Measurements from ENCODE around the gene PIAS4.
"Not testable (repeated sequence)": the region's sequence is repeated elsewhere in the genome, so short reads cannot be mapped to it uniquely, and the experiment has no call there.

Gene PIAS4, protein sequence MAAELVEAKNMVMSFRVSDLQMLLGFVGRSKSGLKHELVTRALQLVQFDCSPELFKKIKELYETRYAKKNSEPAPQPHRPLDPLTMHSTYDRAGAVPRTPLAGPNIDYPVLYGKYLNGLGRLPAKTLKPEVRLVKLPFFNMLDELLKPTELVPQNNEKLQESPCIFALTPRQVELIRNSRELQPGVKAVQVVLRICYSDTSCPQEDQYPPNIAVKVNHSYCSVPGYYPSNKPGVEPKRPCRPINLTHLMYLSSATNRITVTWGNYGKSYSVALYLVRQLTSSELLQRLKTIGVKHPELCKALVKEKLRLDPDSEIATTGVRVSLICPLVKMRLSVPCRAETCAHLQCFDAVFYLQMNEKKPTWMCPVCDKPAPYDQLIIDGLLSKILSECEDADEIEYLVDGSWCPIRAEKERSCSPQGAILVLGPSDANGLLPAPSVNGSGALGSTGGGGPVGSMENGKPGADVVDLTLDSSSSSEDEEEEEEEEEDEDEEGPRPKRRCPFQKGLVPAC

DNA sequence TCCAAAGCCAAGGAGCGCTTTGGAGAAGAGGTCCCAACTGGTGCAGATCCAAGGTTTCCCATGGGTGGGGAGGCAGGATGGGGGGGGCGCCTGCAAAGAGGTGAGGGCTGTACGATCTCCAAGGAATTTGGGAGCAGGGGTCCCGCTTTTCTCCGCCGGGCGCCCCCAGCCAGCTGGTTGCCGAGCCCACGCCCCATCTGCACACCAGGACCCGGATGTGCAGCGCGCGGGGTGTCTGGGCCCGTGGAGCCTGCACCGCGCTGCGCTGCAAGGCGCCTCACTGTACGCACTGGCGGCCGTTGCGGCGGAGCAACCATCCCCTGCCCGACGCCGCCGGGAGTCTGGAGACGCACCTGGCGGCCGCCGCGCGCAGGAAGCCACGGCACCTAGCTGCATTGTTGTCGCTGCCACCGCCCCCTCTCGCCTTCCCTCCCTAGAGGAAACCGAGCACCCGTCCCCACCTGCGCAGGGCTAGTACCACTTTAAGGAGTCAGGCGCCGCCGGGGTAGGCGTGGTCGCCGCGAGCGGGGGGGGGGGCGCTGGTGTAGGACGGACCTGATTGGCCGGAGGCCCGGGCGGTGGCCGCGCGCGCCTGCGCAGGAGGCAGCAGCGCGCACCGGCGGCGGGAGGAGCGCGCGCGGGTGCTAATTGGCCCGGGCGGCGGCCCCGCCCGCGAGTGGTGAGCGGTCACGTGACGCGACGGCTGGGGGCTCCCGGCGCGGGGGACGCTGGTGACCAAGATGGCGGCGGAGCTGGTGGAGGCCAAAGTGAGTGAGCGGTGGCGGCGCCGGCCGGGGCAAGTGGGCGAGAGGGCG is at the start of gene PIAS4:
Gene PIAS4 (plus strand): TSS at position 716 of the 815 bp plus-strand sequence. CDS start 25 bp downstream, at position 741.
- peak; percentile 98 for DNase-seq

DNA sequence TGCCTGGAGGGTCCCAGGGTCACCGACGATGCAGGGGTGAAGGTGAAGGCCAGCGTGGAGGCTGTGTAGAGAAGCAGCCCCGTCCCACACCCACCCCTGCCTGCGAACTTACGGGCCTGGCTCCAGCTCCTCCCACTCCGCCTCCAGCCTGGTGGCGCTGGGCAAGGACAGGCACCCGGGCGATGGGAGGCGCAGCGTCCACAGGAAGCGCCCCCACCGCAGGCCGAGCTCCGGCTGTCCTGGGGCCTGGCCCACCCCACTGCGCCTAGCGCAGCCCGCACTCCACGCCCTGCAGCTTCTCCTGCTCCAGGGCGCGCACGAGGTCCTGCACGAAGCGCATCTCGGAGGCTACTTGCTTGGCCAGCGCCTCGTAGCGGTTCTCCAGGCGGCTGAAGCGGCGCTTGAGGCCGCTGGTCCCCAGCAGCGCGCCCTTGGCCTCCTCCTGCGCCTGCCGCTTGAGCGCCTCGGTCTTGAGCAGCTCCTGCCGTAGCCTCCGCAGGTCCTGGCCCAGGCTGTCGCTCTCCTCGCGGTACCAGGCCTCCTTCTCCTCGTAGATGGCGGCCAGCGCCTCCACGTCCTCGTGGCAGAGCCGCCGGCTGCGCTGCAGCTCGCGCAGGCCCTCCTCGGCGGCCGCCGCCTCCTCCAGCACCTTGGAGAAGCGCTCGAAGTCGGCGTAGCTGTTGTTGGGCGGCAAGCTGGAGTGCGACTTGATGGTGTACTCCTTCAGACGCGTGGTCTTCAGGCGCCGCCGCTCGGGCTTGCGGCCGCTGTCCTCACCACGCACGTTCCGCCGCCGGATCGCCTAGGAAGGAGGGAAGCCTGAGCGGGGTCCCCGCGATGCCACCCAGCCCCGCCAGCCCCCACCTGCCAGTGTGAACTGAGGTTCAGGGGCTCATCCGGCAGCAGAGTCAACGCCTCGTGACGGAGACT is 48.4 kb upstream of the PIAS4 start:
- DNase-seq, result no peak

DNA sequence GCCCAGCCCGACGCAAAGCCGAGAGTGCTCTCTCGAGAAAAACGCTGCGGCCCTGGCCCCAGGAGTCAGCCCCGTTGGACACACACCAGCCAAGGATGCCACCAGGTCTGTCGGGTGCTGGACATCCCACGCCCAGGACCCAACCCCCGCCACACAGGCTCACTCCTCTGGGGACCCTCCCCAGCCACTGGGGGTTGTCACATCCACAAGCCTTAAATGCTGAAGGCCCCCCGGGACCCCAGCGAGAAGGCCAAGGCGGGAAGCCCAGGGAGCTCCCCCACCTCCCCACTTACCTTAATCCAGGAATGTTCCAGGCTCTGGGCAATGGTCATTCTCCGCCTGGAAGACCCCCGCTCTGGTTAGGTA is 47.8 kb upstream of the PIAS4 start:
- no peak for DNase-seq

DNA sequence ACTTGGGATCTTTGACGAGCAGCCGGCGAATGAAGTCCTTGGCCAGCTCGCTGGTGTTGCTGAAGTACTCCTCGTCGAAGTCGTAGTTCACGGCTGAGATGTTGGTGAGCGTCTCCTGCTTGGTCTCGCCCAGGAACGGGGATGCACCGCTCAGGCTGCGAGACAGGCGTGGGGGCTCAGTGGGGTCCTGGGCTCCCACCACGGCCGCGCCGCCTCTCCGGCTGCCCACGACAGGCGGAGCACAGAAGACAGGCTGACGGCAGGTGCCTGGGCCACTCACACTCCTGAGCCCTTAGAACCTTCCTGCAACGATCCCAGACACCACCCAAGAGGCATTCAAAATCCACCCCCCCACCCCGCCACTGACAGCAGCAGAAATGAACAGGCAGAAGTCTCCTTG is 46.5 kb upstream of the PIAS4 start:
- DNase-seq, result no peak

DNA sequence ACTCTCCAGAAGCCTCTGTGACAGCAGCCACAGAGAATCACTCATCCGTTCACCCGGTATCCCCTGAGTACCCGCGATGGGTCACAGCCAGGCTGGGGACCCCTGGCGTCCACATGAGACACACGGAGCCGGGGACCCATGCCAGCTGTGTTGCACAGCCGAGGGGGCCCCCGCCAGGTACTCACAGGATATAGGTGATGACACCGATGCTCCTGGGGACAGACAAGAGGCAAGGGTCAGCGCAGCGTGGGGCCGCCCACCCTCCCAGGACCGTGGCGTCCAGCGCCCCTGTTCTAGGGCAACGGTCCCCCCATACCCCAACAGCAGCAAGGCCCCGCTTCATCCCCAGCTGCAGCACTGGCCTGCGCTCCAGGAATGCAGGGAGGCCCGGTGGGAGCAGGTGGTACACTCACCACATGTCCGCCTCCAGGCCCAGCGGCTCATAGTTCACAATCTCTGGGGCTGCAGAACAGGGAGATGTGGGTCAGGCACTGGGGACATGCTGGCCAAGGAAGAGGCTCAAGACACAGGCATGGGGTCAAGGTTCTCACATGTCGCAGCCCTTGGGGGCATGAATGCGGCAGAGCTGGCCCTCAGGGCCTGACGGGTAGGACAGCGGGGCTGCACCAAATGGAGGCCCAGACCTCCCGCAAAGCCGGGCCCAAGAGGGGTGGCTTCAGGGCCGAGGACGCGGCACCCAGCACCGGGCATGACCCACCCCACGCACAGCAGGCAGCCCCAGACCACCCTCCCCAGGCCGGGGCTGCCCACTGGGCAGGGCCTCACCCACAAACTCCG is 43.9 kb upstream of the PIAS4 start:
- no peak for DNase-seq

DNA sequence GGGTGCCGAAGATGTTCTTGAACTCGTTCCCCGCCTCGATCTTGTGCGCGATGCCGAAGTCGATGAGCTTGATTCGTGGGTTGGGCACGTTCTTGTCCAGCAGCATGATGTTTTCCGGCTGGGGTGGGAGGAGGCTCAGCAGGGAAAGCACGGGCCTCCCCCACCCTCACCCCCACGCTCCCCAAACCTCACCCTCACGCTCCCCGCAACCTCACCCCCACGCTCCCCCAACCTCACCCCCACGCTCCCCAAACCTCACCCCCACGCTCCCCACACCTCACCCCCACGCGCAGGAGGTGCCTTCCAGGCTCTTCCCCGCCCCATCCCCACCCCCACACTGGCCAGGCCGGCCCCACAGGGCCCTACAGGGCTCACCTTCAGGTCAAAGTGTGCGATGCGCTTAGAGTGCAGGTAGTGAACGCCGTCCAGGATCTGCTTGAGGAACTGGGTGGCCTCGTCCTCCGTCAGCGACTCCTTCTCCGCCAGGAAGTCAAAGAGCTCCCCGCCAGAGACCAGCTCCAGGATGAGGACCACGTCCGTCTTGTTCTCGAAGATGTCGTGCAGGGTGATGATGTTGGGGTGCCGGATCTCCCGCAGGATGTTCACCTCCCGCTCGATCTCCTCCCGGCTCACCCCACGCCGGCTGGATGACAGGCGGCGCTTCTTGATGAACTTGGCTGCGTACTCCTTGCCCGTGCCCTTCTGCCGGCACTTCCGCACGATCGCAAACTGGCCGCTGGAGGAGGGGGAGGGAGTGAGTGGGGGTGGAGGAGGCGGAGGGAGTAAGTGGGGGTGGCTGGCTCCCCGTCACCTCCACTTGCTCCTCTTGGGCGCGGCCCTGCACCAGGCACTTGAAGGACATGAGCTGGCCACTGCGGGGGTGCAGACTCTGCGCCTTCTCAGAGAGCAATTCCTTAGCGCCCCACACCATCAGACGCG is 43.0 kb upstream of the PIAS4 start:
- DNase-seq, result no peak

DNA sequence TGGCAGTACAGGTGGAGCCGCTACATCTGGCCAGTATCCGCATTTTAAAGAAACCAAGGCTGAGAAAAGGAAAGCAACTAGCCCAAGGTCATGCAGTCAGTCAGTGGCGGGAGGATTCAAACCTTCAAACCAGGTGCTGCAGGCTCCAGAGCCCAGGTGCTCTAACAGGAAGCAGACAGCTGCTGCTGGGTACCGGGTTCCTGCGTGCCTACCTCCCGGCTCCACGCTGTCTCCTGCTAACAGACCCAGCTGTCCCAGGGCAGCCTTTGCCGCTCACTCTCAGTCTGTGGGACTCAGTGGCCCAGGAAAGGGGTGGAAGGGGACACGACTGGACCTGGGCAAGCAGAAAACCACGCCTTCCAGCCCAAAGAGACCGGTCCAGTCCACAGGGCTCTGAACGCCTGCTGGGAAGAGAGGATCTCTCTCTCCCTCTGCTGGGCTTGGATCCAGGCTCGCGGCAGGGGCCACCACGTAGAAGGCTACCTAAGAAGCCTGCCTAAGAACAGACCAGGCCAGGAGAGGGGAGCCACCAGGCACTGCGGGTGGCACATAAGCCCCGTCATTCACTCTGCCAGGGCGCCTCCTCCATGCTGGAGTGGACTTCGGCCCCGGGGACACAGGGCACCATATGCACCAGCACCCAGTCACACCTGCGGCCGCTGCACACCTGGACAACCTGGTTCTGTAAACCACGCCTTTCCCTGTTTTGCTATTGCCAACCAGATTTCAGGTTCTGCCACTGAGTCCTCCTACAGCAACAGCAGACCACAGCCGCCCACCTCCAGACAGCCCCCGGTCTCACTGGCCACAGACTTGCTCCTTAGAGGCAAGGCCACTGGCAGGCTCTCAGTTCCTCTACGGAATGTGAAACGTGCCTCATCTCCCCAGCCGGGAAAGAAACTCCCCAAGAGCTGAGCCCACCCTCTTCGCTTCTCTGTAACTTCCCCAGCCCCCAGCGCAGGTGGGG is 41.2 kb upstream of the PIAS4 start:
- DNase-seq, result no peak

DNA sequence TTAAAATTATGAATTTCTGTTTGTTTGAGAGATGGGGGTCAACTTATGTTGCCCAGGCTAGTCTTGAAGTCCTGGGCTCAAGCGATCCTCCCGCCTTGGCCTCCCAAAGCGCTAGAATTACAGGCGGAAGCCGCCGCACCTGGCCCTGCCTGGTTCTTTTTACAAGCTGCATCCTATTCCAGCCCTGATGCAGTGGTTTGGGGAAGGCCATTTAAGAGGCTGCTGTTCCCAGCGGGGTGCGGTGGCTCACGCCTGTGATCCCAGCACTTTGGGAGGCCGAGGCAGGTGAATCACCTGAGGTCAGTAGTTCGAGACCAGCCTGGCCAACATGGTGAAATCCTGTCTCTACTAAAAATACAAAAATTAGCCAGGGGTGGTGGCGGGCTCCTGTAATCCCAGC is 39.6 kb upstream of the PIAS4 start:
- DNase-seq, result not testable (repeated sequence)

DNA sequence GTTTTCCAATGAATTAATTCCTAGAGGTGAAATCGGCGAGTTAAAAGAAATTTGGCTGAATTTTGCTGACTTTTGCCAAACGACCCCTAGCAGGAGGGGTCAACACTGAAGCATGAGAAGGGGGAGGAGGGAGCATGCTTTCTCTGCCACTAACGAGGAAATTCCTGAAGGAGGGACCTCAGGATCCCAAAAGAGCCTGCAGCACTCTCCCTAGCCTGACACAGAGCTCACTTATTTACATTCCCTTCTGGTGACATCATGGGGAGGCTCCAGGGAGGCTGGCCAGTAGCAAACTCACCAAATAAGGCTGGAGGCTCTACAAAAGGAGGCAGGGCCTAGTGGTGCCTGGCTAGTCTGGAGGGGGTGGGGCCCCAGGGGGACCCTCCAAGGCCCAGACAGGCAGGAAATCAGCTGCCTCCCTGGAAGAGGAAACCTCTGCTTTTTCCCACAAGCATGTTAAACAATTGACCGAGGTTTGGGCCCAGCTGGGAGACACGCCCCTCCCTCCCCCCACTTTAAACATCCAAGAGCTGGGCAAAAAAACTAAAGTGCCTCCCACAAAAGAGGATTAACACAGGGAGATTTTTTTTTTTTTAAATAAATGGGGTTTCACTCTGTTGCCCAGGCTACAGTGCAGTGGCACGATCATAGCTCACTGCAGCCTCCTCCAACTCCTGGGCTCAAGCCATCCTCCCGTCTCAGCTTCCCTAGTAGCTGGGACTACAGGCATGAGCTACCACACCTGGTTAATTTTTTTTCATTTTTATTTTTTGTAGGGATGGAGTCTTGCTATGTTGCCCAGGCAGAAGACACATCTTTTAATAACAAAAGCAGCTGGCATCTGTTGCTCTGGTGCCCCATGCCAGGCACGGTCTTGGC is 38.7 kb upstream of the PIAS4 start:
- DNase-seq, result no peak

DNA sequence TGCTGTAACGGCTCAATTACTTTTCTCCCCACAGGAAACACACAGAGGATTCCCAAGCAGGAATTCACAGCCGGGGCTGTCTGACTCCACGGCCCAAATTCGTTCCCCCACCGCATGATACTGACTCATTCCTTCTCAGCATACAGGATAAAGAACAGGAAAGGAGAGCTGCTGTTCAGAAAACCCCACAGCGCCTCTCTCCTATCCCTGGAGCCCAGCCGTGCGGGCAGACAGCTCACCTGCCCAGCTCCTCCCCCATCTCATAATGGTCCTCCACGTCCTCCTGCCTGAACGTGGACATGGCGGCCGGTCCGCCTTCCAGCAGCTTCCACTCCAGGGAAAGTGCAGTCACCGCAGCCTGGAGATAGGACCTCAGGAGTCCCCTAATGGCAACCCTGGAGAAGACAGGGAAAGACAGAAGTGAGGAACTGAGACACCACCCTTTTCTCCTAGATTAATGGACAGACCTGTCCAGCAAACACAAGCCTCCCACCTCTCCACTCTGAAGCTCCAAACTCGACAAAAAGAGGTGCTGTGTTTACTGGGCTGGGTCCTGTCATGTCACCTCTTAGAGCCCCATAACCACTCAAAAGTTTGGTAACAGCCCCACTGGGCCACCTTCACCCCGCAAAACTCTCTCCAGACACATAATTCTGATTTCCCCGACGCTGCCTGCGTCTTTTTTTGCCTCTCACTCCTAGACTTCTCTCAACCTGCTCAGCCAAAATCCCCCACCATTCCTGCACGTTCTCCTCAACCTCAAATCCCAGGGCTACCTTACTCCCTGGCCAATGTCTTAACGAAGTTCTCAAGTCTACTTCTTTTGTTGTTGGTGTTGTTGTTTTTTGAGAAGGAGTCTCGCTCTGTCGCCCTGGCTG is 37.9 kb upstream of the PIAS4 start:
- DNase-seq, result no peak

DNA sequence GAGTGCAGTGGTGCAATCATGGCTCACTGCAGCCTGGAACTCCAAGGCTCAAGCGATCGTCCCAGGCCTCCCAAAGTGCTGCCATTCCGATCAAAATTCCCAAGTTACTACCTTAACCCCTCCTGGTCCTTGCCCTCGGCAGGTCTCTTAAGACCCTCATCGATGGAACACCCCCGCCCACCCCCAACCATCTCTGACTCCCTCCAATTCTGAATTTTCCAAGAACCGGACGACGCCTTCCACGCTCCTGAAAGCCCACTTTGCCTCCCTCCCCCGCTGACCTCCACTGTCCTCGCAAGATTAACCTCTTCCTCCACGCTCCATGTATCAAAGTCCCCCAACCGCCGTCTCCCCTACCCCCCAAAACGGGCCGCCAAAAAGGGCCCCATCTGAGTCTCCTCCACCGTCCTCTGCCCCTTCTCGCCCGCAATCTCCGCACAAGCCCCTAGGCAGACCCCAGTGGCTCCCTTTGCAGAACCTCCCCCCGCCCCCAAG is 37.2 kb upstream of the PIAS4 start:
- no peak for DNase-seq

DNA sequence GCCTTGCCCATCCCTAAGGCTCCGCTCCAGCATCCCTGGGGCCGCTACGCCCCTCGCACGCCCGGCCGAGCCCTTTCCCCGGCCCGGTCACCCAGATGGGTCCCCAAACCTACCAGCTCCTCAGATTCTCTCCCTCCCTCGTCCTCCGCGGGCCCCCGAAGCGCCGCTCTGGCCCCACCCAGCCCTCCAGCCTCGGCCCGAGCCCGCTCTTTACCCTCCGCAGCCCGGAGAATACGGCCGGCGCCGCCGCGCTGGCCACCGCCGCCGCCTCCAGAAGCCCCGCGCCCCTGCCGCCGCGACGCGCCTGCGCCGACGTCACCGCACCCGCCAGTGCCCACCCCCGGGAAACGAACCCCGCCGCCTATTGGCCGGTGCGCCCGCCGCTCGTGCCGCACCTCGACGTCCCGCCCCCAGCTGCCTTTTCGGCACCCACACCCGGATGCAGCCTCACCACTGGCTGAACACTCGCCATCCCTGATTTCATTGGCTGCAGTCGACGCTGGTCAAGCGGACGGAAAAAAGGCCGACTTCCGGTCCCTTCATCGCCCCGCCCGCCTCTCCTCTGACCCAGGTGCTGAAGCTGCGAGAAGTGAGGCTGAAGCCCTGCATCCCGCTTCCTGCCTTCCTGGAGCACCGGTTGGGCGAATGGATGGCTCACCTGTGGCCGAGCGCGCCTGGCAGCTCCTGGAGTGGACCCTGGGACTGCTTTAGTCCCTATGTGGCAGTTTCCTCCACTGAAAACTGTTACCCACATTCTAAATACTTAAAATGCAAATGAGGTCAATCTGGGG is 36.5 kb upstream of the PIAS4 start, which contains the start of gene DAPK3:
Gene DAPK3 (minus strand): TSS at position 292 of the 791 bp plus-strand sequence. CDS start 1,364 bp downstream, outside the sequence.
- DNase-seq, result peak; percentile 98

DNA sequence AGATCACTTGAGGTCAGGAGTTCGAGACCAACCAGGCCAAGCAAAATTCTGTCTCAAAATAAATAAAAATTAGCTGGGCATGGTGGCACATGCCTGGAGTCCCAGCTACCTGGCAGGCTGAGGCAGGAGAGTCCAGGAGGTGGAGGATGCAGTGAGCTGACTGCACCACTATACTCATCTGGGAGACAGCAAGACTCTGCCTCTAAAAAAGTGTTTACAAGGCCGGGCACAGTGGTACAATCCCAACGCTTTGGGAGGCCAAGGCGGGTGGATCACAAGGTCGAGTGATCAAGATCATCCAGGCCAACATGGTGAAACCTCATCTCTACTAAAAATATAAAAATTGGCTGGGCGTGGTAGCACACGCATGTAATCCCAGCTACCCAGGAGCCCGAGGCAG is 32.4 kb upstream of the PIAS4 start:
- no peak for DNase-seq

DNA sequence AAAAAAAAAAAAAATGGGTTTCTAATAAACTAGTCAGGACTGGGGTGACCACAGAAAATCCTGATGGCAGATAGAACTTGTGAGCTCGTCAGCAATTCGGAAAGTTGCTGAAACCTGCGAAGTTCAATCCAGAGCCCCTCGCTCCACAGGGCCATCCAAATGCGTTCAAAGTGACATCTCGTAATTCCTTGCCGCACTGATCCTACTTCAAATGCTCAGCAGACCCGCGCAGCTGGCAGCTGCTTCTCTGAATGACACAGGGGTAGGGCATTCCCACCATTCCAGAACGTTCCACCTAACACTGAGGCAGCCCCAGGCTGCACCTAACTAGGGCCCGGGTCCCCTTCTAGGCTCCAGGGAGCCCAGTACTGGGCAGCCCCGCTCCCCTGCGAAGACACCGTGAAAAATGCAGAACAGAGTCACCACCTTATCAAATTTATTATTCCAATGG is 31.9 kb upstream of the PIAS4 start:
- DNase-seq, result no peak

DNA sequence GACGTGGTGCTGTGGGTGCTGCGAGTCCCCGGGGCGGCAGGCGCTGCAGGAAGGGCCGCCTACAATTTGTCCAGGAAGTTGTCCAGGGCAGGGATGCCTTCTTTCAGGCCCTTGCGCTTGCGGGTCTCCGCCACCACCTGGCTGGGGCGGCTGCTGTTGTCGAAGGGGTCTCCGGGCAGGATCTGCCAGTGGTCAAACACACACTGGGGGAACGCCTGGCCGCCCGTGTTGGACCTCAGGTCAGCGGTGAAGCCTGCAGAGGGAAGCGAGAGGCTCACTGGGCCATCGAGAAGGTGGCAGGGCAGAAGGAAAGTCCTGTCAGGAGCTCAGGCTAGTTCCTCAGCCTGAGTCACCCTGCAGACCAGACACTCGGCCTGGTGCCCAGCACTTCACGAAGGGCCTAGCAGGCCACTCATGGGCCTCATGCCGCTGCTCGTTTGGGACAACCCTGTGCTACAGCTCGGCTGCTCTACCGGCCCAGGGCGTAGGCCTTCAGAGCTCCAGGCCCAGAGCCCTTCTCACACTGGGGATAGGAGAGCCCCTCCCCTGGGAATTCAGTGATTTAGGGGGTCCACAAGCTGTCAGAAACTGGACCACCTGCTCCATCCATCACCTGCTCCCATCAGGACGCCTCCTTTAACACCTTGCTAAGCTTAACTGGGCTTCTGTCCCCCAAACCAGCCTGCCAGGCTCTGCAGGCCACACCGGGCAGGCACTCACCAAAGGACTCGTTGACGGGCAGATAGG is 30.9 kb upstream of the PIAS4 start:
- no peak for DNase-seq

Measured in RPMI8226 (cell line).